DMS53 treated with DMSO at 0.1 percent for 48 hours (cell line): ENCODE data around the gene DOCK1.
A peak's percentile ranks its signal among the peaks of the same experiment; 100 is the strongest.

Experiments used
- DNase-seq: peaks from one replicate; lab custom pipeline; 2025; ENCODE audit not compliant: unreplicated experiment; lab: John Stamatoyannopoulos, UW

Gene DOCK1

DNA sequence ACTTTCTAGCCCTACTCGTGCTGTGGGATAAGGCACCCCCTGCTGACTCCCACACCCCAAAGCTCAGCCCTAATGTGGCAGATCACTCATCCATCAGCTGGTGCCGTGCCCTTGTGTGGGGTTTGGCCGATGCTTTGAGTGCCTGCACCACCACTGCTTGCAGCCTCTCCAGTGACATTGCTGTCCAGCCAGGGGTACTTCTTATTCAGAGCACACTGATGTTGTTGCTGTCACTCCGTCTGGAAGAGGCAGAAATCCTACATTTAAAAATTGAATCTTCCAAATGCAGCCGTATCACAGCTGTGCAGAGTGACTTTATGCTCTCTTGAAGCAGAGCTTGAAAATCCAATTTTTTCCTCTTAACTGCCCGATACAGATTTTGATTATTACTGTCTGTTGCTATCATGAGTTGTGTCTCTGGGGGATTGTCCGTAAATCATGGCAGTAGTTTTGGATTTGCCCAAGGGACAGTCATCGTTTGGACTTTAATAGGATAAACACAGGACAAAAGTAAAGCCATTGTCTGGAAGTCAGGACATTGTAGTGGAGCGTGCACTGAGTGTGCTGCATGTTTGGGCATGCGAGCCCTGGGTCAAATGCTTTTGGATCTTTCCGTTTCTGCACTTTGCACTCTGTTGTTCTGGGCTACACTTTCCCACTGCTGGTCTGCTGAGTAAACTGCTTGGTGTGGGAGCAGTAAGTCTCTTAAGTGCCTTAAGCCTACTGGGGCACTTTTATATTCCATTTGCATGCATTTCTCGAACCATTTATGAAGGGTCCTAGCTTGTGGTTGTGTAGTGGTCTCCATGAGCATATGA is 128.2 kb downstream of the DOCK1 start:
- no peak for DNase-seq

DNA sequence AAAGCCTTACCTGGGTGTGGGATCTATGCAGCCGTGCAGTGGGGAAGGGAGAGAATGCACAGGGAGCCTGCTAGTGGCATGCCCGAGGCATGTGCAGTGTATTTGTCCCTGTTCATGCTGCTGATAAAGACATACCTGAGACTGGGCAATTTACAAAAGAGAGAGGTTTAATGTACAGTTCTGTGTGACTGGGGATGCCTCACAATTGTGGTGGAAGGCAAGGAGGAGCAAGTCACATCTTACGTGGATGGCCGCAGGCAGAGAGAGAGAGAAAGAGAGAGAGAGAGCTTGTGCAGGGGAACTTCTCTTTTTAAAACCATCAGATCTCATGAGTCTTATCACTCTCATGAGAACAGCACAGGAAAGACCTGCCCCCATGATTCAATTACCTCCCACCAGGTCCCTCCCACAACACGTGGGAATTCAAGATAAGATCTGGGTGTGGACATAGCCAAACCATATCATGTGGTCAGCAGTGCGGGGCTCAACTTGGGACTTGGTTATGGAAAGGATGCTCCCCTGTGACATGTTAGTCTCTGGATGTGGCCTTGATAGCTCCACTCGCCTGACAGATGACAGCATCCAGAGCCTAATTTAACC is 128.9 kb downstream of the DOCK1 start:
- no peak for DNase-seq

DNA sequence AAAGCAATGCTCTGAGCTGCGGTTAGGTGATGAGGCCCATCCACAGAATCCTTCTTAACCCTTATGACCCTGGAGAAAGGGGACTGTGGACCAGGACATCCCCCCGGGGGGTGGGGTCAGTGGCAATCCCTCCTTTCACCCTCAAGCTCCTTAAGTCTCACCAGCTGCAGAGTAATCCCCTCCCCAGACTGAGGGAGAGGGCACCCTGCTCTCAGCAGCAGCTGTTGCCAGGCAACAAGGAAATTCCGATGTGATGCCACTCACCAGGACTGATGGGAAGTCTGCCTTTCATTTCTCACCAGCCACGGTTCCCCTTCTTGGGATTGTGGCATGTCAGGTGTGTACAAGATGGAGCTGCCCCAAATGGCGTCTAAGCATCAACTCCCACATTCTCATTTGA is 129.6 kb downstream of the DOCK1 start:
- DNase-seq = no peak

DNA sequence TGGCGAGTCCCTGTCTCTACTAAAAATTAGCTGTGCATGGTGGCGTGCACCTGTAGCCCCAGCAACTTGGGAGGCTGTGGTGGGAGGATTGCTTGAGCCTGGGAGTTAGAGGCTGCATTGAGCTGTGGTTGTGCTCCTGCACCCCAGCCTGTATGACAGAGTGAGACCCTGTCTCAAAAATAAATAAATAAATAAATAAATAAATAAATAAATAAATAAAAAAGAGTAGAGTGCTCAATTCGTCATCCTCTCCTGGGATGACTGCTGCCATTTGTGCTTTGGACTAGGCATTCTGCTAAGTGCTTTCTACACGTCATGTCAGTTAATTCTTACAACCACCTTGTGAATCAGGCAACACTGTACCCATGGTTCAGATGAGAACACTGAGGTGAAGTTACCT is 130.6 kb downstream of the DOCK1 start:
- DNase-seq = no peak

DNA sequence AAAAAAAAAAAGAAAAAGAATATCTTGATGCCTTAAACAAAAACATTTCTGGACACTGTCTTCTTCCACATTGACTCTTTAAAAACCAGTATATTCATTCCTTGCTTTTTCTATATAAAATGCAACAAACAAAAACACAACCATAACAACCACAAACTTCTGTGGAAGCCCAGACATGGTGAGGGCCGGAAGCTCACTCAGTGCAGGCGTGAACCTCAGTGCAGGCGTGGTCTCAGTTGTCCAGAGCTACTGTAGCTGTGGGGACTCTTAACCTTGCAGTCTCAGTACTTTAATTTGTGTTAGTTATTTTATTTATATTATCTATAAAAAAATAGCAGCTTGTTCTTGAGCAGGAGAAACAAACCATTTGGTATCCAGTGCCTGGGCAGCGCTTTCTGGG is 131.8 kb downstream of the DOCK1 start:
- DNase-seq = no peak

DNA sequence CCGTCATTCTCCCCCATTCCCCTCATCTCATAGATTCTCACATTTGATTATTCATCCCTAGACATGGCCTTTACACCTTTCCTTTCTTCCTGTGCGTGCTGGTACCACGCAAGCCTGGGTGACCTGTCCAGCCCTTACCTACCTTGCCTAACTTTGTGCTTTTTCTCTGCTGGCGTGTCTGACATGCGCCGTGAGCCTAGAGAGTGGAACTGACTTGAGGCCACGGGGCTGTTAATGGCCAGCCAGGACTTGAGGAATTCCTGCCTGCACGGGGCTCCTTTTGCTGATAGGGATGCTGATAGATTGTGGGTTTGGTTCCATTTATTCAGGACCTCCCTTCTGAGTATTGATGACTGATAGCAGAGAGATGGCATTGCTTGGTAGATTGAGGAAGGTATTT is 134.2 kb downstream of the DOCK1 start:
- DNase-seq = no peak

DNA sequence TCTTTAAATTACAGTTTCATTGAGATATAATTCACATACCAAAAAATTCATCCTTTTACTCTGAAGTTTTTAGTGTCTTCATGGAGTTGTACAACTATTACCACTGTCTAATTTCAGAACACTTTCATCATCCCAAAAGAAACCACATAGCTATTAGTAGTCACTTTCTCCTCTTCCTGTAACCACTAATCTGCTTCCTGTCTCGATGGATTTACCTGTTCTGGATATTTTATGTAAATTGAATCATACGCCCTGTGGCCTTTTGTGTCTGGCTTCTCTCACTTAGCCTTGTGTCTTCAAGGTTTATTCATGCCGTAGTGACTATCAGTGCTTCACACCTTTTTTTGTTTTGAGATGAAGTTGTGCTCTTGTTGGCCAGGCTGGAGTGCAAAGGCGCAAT is 135.5 kb downstream of the DOCK1 start:
- DNase-seq = no peak

DNA sequence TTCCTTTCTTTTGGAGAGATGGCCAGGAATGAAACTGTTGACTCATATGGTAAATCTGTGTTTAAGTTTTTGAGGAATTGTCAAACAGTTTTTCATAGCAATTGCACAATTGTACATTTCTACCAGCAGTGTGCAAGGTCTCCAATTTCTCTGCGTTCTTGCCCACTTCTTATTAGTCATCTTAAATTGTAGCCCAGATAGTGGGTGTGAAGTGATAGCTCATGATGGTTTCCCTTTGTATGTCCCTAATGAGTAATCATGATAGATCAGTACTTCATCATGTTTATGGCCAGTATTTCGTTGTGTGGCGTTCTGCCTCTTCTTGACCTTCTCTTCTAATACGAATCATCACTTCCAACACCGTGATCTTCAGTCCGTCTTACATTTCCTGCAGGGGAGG is 136.3 kb downstream of the DOCK1 start:
- no peak for DNase-seq

DNA sequence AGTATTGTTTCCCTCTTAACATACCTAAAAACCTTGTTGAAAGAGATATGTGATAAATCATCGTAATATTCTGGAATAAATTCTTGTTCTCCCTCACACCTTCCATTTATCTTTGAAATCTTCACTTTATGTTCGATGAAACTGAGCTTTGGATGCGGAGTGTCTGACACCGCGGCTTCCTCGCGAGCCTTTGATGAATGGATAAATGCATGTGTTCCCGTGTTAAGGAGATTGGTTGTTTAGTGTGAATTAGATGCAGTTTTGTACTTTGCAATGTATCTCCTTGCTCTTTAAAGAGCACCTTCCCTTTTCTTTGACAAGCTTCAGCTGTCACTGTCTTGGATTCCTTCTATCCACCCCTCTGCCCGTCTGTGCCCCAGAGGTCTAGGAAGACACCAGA is 138.1 kb downstream of the DOCK1 start:
- DNase-seq = no peak

DNA sequence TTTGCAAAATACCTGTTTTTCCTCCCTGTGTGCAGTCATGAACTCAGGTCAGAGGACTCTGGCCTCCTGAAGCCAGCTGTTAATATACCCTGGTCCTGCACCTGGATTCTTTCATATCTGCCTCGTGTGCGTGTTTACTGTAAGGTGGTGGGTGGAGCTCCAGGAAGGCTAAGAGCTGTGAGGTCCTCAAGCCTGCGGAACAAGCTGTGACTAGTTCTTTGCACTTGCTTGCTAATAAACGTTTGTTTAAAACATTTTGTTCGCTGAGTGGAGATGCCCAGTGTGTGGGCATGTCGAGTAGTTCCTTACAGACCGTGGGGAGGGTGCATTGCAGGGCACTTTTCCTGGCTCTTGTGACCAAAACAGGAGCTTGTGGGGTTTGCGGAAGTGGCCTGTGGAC is 139.0 kb downstream of the DOCK1 start:
- DNase-seq = peak; percentile 63

DNA sequence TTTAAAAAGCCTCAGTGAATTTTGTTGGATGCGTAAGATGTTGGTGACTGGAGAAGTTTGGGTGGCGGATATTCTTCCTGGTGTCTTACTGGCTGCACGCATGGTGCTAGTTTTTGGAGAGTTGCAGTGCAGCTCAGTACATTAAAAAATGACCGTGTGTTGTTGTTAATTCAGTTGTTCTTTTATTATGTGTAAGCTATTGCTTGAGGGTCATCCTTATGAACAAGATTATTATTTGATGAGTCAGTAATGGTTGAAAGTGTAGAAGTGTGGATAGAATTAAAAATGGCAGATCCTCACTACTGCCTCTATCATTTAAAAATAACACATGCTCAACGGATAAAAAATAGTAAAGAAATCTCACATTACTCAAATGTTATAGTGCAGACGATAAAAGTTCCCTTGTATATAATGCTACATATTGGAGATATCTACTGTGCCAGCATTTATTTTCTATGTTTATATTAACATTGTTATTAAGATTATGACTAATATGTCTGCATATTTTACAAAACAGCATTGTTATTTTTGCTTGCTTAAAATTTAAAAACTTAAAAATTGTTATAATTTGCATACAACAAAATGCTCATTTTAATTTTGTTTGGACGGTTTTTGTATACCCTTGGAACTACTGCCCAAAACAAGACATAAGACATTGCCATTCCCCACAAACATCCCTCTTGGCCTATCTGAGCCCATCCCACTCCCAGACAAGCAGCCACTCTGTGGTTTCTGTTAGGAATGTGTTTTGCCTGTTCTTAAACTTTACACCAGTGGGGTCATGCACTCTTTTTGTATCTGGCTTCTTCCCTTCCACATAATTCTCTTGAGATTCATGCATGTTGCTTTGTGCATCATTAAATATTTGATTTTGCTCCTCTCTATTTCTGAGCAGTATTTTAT is 142.0 kb downstream of the DOCK1 start:
- no peak for DNase-seq

DNA sequence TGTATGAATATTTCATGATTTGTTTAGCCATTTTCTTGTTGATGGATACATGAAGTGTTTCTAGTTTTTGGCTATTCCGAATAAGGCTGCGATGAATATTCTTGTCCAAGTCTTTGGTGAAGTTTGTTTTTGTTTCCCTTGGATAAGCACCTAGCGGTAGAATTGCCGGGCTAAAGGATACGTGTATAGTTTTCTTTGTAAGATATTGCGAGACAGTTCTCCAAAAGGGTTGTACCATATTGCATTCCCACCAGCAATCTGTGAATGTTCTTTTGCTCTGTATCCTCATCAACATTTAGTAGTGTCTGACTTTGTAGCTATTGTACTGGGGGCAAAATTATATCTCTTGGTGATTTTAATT is 142.6 kb downstream of the DOCK1 start:
- DNase-seq = no peak

DNA sequence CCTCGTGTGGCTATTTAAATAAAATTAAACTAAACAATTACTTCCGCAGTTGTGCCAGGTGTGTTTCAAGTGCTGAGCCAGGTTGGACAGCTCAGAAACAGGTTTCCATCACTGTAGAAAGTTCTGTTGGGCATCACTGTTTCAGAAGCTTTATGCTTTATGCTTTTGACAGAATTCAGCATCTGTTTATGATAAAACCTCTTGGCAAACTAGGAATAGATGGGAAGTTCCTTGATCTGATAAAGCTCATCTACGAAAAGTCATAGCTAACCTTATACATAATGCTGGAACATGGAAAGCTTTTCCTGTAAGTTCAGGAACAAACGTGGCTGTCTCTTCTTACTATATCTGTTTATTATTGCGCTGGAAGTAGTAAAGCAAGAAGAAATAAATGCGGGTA is 143.4 kb downstream of the DOCK1 start:
- peak; percentile 33 for DNase-seq

DNA sequence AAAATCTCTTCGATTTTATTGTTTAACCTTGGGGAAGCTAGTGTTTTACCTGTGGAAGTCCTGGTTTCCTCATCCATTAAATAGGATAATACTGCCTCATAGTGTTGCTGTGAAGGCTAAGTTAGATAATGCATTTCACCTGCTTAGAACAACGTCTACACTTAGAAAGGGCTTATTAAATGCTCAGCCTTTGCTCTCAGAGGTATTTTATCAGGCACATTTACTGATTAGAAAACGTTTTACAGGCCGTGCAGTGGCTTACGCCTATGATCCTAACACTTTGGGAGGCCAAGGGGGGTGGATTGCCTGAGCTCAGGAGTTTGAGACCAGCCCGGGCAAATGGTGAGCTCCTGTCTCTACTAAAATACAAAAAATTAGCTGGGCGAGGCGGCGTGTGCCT is 146.8 kb downstream of the DOCK1 start:
- no peak for DNase-seq

DNA sequence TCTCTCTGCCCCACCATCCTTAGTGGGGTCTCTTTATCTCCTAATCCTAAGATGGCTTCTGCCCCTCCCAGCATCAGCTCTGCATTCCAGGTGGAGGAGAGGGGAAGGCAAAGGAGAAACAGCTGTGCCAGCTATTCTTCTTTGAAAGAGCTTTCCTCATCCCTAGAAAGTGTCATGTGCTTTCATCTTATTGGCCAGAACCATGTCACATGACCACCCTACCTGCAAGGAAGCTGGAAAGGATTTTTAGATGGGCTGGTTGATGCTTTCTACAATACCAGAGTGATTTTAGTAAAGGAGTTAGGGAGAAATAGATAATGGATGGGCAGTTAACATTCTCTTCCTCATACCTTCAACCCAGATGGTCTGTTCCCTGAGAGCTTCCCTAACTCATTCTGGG is 150.0 kb downstream of the DOCK1 start:
- DNase-seq = no peak

DNA sequence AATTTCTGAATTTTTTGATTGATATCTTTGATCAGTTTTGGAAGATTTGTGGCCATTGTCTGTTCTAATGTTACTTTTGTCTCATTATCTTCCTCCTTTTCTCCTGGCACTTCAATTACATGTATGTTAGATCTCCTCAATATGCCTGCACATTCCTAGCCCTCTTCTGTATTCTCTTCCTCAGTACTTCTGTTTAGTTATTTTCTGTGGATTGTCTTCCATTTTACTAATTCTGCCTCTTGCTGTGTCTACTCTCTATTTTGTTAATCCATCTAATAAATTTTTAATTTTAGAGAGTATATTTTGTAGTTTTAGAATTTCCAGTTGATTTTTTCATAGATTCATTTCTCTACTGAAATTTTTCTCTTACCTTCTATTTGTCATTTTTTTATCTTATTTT is 154.1 kb downstream of the DOCK1 start:
- no peak for DNase-seq

DNA sequence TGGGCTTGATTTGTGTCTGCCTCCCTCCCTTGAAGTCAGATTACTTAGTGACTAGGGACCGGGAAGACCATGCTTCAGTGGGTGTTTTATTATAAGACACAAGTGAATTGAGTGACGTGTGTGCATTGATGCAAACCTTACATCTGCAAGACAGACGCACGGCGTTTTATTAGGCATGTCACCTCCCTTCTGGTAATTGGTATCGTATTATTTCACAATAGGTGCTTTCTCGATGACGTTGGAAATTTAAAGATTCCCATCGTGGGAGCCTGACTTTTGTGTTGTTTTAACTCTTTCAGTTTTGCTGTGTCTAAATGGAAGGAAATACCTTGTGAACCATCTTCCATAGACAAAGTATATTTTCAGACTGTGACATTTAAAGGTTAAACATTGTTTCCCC is 158.5 kb downstream of the DOCK1 start:
- DNase-seq = no peak

DNA sequence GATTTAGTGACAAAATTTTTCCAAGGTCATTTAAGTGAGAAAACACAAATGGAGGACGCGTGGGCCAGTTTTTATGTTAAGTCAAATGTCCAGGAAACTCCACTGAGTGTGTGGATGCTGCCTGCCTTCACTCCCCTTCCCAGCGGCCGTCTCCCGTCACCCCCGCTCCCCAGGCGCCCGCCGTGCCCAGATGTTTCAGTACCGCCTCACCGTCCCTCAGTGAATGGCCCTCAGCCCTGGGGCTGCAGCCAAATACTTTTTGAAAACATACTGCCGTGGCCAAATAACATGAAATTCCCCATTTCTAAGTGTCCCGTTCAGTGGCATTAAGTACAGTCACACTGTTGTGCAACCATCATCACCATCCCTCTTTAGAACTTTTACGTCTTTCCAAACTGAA is 159.2 kb downstream of the DOCK1 start:
- no peak for DNase-seq

DNA sequence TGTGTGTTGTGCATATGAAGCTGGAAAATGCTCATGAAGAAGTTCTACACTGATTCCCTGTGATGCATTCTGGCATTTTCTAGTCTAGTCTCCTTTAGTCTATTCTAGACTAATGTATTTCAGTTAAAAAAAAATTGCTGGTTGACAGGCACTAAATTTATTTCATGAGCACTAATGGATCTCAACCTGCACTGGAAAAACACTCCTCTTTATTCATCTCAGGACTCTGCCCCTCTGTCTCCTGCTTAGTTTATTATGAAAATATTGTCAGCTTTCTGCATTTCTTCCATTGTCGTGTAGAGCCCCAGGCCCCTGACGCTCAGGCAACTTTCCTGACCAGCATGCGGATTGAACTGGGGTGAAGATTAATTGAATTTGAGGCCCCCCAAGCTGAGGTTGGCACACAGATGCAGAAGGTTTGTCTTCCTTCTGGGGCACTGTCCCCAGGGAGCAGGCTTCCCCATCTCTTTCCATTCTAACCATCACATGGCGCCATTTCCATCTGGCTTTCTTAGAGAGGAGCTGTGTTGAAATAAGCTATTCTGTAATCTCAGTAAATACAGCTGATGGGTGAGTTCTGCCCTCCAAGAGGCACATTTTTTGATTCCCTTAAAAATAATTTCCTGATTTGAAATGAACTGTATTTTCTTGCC is 162.4 kb downstream of the DOCK1 start:
- no peak for DNase-seq

DNA sequence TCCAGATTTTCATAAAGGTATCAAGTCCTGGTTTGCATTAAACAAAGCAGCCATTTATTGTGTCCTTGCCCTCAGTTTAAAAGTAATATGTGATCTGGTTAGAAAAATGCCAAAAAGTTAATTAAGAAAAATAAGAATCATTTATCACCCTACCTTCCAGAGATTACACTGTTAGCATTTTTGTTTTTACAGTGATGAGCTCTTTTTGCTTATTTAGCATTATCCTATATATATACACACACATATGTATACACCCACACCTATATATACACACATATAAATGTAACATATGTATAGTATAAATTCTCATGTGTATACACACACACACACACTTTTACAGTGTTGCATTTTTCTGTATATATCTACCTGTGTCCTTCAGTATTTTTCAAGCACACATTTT is 163.3 kb downstream of the DOCK1 start:
- DNase-seq = no peak

DNA sequence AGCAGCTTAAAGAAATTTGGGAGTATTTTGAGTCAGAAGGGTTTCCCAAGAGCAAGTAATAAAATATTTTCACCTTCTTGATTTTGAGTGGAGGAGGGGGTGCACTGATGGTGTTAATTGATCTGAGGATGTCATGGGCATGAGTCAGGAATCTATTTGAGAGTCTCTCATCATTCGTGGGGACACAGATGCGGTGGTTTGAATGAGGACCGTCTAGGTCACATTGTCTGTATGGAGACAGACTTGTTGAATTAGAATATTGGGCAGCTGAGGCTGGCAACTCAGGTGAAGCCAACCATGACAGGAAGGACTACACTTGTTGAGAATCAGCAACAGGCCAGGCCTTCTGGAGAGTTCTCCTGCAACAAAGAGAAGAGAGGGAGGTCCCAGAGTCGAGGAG is 164.2 kb downstream of the DOCK1 start:
- DNase-seq = peak; percentile 42

DNA sequence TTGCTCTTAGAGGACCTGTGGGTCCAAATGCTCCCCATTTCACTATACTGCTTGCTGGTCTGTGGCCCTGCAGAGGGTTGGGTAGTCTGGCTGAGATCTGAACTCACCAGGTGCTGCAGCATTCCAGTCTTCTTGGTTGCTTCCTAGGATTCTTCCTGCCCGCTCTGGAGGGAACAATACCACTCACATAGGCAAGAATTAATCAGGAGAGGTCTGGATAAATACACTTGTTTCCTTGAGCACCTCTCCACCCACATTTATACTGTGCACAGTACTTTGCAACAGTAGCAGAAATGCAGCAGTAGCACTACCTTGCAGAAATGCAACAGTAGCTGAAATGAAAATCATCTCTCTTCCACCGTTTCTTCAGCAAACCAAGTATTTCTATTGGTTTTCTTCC is 165.9 kb downstream of the DOCK1 start:
- no peak for DNase-seq
